Testis (tissue), 3 donors: Measurements from ENCODE around the gene EFR3B. TPM values are rescaled to one million over a fixed set of nuclear protein-coding genes. Genes with fewer than 3 reads are reported as not detected.

Experiments used
- DNase-seq: peaks from one replicate; pipeline ENCODE4 v3.0.0-alpha.2; 2019
- H3K27ac ChIP-seq, 2 donors: fragments of 200-600 bp; sonication (generic); one replicate each; pipeline ENCODE4 v1.5.1; 2019
- H3K27me3 ChIP-seq: fragments of 200-600 bp; sonication (generic); one replicate; pipeline ENCODE4 v1.5.1; 2019
- H3K36me3 ChIP-seq: fragments of 200-600 bp; sonication (generic); one replicate; pipeline ENCODE4 v1.5.1; 2017; ENCODE audit warnings: low read depth; ENCODE audit errors: missing control alignments
- H3K4me1 ChIP-seq: fragments of 200-600 bp; sonication (generic); one replicate; pipeline ENCODE4 v1.5.1; 2019
- H3K4me3 ChIP-seq, 2 donors: fragments of 200-600 bp; sonication (generic); one replicate each; pipeline ENCODE4 v1.5.1; 2017 to 2019
- H3K9me3 ChIP-seq: fragments of 200-600 bp; sonication (generic); one replicate; pipeline ENCODE4 v1.5.1; 2017
- POLR2A ChIP-seq: fragments of 450-650 bp; IDR thresholded peaks from one replicate; pipeline ENCODE4 v1.6.1; 2017; ENCODE audit warnings: antibody characterized with exemption, mild to moderate bottlenecking, moderate library complexity
- WGBS, 2 donors: methylation state at CpG; one replicate each; pipeline ENCODE4 v1.1.5; 2018; 5-methylcytosine and 5-hydroxymethylcytosine counted together
- intact Hi-C: fragments of 100-400 bp; cut with DNase I; formaldehyde crosslinking; loops from one replicate; pipeline ENCODE4 v1.15.1; 2023; ENCODE audit warnings: low total_unique reads
- polyA plus RNA-seq: library from polyadenylated mRNA; stranded (reverse); fragments of 350-450 nt; fragmentation: Illumina TruSeq; extraction: RNeasy Lipid Tissue Mini Kit (QIAGEN cat#74804); gene quantifications from one replicate; pipeline ENCODE4 v1.2.3, GENCODE V29; 2014; ENCODE audit warnings: low read depth, low replicate concordance; ENCODE audit not compliant: insufficient read depth
- total RNA-seq, 2 donors: library from RNA; depleted of rRNA; stranded (reverse); fragments of >200 nt; gene quantifications; one replicate each; pipeline ENCODE4 v1.2.3, GENCODE V29; 2016
- TF ChIP-seq, protein P1 (sequence below), 3 experiments: fragments of 450-650 bp in 2 of 3; fragments of 200-600 bp in 1 of 3; sonication (generic) in 1 of 3; IDR thresholded peaks; one replicate each; pipeline ENCODE4 v1.5.1; 2016 to 2019; ENCODE audit warnings: antibody characterized with exemption in 3 of 3, mild to moderate bottlenecking in 2 of 3, moderate library complexity in 1 of 3

EFR3B gene
- total and polyA plus RNA-seq, 3 donors from 2014 or later: 3.0 to 3.7 (median 3.6) TPM

GRCh38 chr2:25073025-25073424, 31.1 kb downstream of the EFR3B start:
- Histone ChIP-seq H3K4me1 (peaks cover 1% of the 10 kb centered on the region), H3K27me3 (no peaks in the 10 kb centered on the region), H3K36me3 (no peaks in the 10 kb centered on the region), H3K27ac (no peak overlapping the region), H3K9me3 (no peaks in the 10 kb centered on the region), H3K4me3 (no peak overlapping the region)
- DNase-seq: no peak
- intact Hi-C loops: no loop called here
- TF ChIP-seq, protein P1, sequence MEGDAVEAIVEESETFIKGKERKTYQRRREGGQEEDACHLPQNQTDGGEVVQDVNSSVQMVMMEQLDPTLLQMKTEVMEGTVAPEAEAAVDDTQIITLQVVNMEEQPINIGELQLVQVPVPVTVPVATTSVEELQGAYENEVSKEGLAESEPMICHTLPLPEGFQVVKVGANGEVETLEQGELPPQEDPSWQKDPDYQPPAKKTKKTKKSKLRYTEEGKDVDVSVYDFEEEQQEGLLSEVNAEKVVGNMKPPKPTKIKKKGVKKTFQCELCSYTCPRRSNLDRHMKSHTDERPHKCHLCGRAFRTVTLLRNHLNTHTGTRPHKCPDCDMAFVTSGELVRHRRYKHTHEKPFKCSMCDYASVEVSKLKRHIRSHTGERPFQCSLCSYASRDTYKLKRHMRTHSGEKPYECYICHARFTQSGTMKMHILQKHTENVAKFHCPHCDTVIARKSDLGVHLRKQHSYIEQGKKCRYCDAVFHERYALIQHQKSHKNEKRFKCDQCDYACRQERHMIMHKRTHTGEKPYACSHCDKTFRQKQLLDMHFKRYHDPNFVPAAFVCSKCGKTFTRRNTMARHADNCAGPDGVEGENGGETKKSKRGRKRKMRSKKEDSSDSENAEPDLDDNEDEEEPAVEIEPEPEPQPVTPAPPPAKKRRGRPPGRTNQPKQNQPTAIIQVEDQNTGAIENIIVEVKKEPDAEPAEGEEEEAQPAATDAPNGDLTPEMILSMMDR (IDR thresholded peaks at IDR 0.05): no peak
- TF ChIP-seq POLR2A: no peak
- 86 to 91% methylated on average over 5 of the region's 5 CpGs for WGBS, 2 donors

- no peak for DNase-seq
- no peak overlapping the region for H3K4me3 ChIP-seq
- peaks cover 10% of the 10 kb centered on the region for H3K4me1 ChIP-seq
- no peaks in the 10 kb centered on the region for H3K27me3 ChIP-seq
- intact Hi-C loops: no loop called here
- WGBS, 2 donors: 93 to 98% methylated on average over 4 of the region's 4 CpGs
- TF ChIP-seq, protein P1 (IDR thresholded peaks at IDR 0.05): no peak
- TF ChIP-seq POLR2A: no peak
- H3K27ac ChIP-seq: no peak overlapping the region
- H3K9me3 ChIP-seq: no peaks in the 10 kb centered on the region
- H3K36me3 ChIP-seq: no peaks in the 10 kb centered on the region
Measured at GRCh38 chr2:25073914-25074313, 32.0 kb downstream of the EFR3B start.

GRCh38 chr2:25074826-25075225, 33.0 kb downstream of the EFR3B start:
- Histone ChIP-seq H3K36me3 (no peaks in the 10 kb centered on the region), H3K27me3 (no peaks in the 10 kb centered on the region), H3K4me1 (peaks cover 11% of the 10 kb centered on the region), H3K27ac (no peak overlapping the region), H3K9me3 (no peaks in the 10 kb centered on the region), H3K4me3 (no peak overlapping the region)
- 97 to 99% methylated on average over 3 of the region's 3 CpGs for WGBS, 2 donors
- no peak for DNase-seq
- TF ChIP-seq, protein P1 (IDR thresholded peaks at IDR 0.05): no peak
- no peak for TF ChIP-seq POLR2A
- intact Hi-C loops: no loop called here

DNA sequence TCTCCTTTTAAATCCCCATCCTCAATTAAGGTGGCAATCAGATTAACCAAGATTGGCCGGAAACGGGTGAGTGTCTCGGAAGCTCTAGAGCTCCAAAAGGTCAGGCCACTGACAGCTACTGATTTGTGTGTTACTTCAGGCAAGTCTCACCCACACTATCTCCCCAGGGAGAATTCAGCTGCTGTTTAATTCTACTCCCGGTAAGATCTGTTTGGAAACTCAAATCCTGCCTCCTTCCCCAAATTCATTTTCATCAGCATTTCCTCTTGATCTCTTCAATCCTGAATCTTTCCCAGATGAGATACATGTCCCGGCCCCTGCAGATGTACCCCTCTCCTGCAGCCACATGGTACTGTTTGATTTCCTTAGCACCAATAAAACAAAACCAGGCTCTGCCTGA, 34.9 kb downstream of the EFR3B start:
- Histone ChIP-seq H3K27me3 (no peaks in the 10 kb centered on the region), H3K27ac (no peak overlapping the region), H3K36me3 (no peaks in the 10 kb centered on the region), H3K4me3 (no peak overlapping the region), H3K9me3 (no peaks in the 10 kb centered on the region), H3K4me1 (peaks cover 11% of the 10 kb centered on the region)
- intact Hi-C loops: no loop called here
- TF ChIP-seq, protein P1 (IDR thresholded peaks at IDR 0.05): no peak
- no peak for TF ChIP-seq POLR2A
- no peak for DNase-seq
- 58 to 59% methylated on average over 5 of the region's 5 CpGs for WGBS, 2 donors

GRCh38 chr2:25077789-25078169, 35.9 kb downstream of the EFR3B start:
- WGBS, 2 donors: 66 to 78% methylated on average over 2 of the region's 2 CpGs
- no peak for DNase-seq
- Histone ChIP-seq H3K36me3 (no peaks in the 10 kb centered on the region), H3K4me1 (peaks cover 11% of the 10 kb centered on the region), H3K4me3 (no peak overlapping the region), H3K9me3 (no peaks in the 10 kb centered on the region), H3K27ac (no peak overlapping the region), H3K27me3 (no peaks in the 10 kb centered on the region)
- intact Hi-C loops: no loop called here
- TF ChIP-seq, protein P1 (IDR thresholded peaks at IDR 0.05): no peak
- no peak for TF ChIP-seq POLR2A
